Astrocyte (in vitro differentiated cells and primary cell): ENCODE data around the gene NPTXR. TPM values are rescaled to one million over a fixed set of nuclear protein-coding genes. Genes with fewer than 3 reads are reported as not detected.
A peak's percentile ranks its signal among the peaks of the same experiment; 100 is the strongest.

ENCODE experiments used
- DNase-seq: peaks from one replicate; pipeline ENCODE4 v3.0.0-alpha.2; 2010; ENCODE audit warnings: low read depth
- FAIRE-seq: peaks from 2 replicates; lab custom pipeline; 2011; peaks lifted over from hg19 to GRCh38; lab: Jason Lieb, UNC
- H2AFZ ChIP-seq: 2 replicates; pipeline ENCODE4 v1.6.0; 2012; ENCODE audit warnings: low read depth, low read length, inconsistent platforms
- H3K27ac ChIP-seq: 2 replicates; pipeline ENCODE4 v1.5.1; 2011; ENCODE audit warnings: low read depth, low read length, inconsistent platforms
- H3K27me3 ChIP-seq: 2 replicates; pipeline ENCODE4 v1.6.0; 2011; ENCODE audit warnings: low read length, inconsistent platforms; ENCODE audit not compliant: insufficient read depth
- H3K36me3 ChIP-seq: 2 replicates; pipeline ENCODE4 v1.5.1; 2011; ENCODE audit warnings: low read length, inconsistent platforms; ENCODE audit not compliant: insufficient read depth
- H3K4me1 ChIP-seq: 2 replicates; pipeline ENCODE4 v1.5.1; 2011; ENCODE audit warnings: low read length, inconsistent platforms; ENCODE audit not compliant: insufficient read depth
- H3K4me2 ChIP-seq: 2 replicates; pipeline ENCODE4 v1.6.0; 2012; ENCODE audit warnings: low read length, inconsistent platforms
- H3K4me3 ChIP-seq: 2 replicates; pipeline ENCODE4 v1.5.1; 2011; ENCODE audit warnings: low read depth, mild to moderate bottlenecking, low read length, inconsistent platforms; ENCODE audit not compliant: insufficient read depth
- H3K79me2 ChIP-seq: 2 replicates; pipeline ENCODE4 v1.6.0; 2012; ENCODE audit warnings: mild to moderate bottlenecking, low read length, inconsistent platforms; ENCODE audit not compliant: insufficient read depth
- H3K9ac ChIP-seq: 2 replicates; pipeline ENCODE4 v1.6.0; 2012; ENCODE audit warnings: mild to moderate bottlenecking, low read length, inconsistent platforms
- H3K9me3 ChIP-seq: 2 replicates; pipeline ENCODE4 v1.5.1; 2012; ENCODE audit warnings: low read depth, mild to moderate bottlenecking, low read length, inconsistent platforms; ENCODE audit not compliant: insufficient read depth
- H4K20me1 ChIP-seq: 2 replicates; pipeline ENCODE4 v1.6.0; 2012; ENCODE audit warnings: low read length, inconsistent platforms; ENCODE audit not compliant: insufficient read depth
- H3K27ac Mint-ChIP-seq: one replicate; pipeline ENCODE4 v1.8.0; 2021; ENCODE audit warnings: mild to moderate bottlenecking, mixed read lengths; ENCODE audit not compliant: unreplicated experiment
- H3K27me3 Mint-ChIP-seq: one replicate; pipeline ENCODE4 v1.8.0; 2021; ENCODE audit warnings: low read depth, mixed read lengths; ENCODE audit not compliant: unreplicated experiment
- H3K36me3 Mint-ChIP-seq: one replicate; pipeline ENCODE4 v1.8.0; 2021; ENCODE audit warnings: low read depth, mixed read lengths; ENCODE audit not compliant: unreplicated experiment
- H3K4me1 Mint-ChIP-seq: one replicate; pipeline ENCODE4 v1.8.0; 2021; ENCODE audit warnings: low read depth, mixed read lengths; ENCODE audit not compliant: unreplicated experiment
- H3K4me3 Mint-ChIP-seq: one replicate; pipeline ENCODE4 v1.8.0; 2021; ENCODE audit warnings: mild to moderate bottlenecking, moderate library complexity, mixed read lengths; ENCODE audit not compliant: unreplicated experiment
- H3K9me3 Mint-ChIP-seq: one replicate; pipeline ENCODE4 v1.8.0; 2021; ENCODE audit warnings: mild to moderate bottlenecking, mixed read lengths; ENCODE audit not compliant: unreplicated experiment
- CTCF ChIP-seq: IDR thresholded peaks from 2 replicates; pipeline ENCODE4 v1.5.1; 2011; ENCODE audit warnings: low read depth, mild to moderate bottlenecking, inconsistent platforms, low read length, moderate library complexity; ENCODE audit not compliant: insufficient read depth
- EZH2 ChIP-seq: IDR thresholded peaks from 2 replicates; pipeline ENCODE4 v1.6.1; 2012; ENCODE audit warnings: mild to moderate bottlenecking, low read length, inconsistent platforms; ENCODE audit not compliant: insufficient read depth
- total RNA-seq: library from RNA; stranded (reverse); gene quantifications from 2 replicates; pipeline ENCODE4 v1.2.1, GENCODE V29; 2021

Gene NPTXR
- total RNA-seq, 1 donor from 2014 or later = 5.4 TPM

GRCh38 chr22:38879108-38879729, 35.4 kb upstream of the NPTXR start:
- Mint-ChIP-seq H3K27ac (no peak overlapping the region), H3K27me3 (peaks cover 34% of the 10 kb centered on the region), H3K9me3 (peaks cover 1% of the 10 kb centered on the region), H3K4me1 (peaks cover 4% of the 10 kb centered on the region), H3K36me3 (peaks cover 1% of the 10 kb centered on the region), H3K4me3 (no peak overlapping the region)
- H3K4me3 ChIP-seq = no peak overlapping the region
- no peak overlapping the region for H3K9ac ChIP-seq
- H3K9me3 ChIP-seq = peaks cover 4% of the 10 kb centered on the region
- FAIRE-seq (no peak), DNase-seq (no peak)
- peaks cover 10% of the 10 kb centered on the region for H3K27me3 ChIP-seq
- no peak for TF ChIP-seq CTCF
- TF ChIP-seq EZH2 = no peak
- no peak overlapping the region for H2AFZ ChIP-seq
- H3K79me2 ChIP-seq = no peaks in the 10 kb centered on the region
- no peaks in the 10 kb centered on the region for H3K36me3 ChIP-seq
- H3K4me2 ChIP-seq = no peak overlapping the region
- H4K20me1 ChIP-seq = no peaks in the 10 kb centered on the region
- peaks cover 9% of the 10 kb centered on the region for H3K4me1 ChIP-seq
- H3K27ac ChIP-seq = no peak overlapping the region

- peaks cover 1% of the 10 kb centered on the region for H3K9me3 Mint-ChIP-seq
- peak overlapping the region; percentile 22 for H3K4me3 Mint-ChIP-seq
- Histone ChIP-seq H4K20me1 (no peaks in the 10 kb centered on the region), H3K4me2 (no peak overlapping the region), H3K27me3 (peaks cover 19% of the 10 kb centered on the region), H2AFZ (no peak overlapping the region), H3K27ac (no peak overlapping the region), H3K36me3 (no peaks in the 10 kb centered on the region), H3K9me3 (peaks cover 4% of the 10 kb centered on the region), H3K4me3 (no peak overlapping the region), H3K4me1 (peaks cover 9% of the 10 kb centered on the region), H3K79me2 (no peaks in the 10 kb centered on the region), H3K9ac (no peak overlapping the region)
- H3K27me3 Mint-ChIP-seq = peaks cover 31% of the 10 kb centered on the region
- FAIRE-seq (no peak), DNase-seq (no peak)
- H3K36me3 Mint-ChIP-seq = peaks cover 2% of the 10 kb centered on the region
- H3K4me1 Mint-ChIP-seq = peaks cover 7% of the 10 kb centered on the region
- no peak for TF ChIP-seq CTCF
- no peak for TF ChIP-seq EZH2
- H3K27ac Mint-ChIP-seq = no peak overlapping the region
Observed at GRCh38 chr22:38878001-38878400, 34.2 kb upstream of the NPTXR start.

GRCh38 chr22:38874529-38875222, 30.8 kb upstream of the NPTXR start:
- H3K4me3 Mint-ChIP-seq = peak overlapping the region; percentile 27
- peaks cover 10% of the 10 kb centered on the region for H3K4me1 ChIP-seq
- H3K27me3 Mint-ChIP-seq = peaks cover 20% of the 10 kb centered on the region
- no peak overlapping the region for H3K4me2 ChIP-seq
- FAIRE-seq = no peak
- no peak overlapping the region for H3K27ac ChIP-seq
- peaks cover 19% of the 10 kb centered on the region for H3K27me3 ChIP-seq
- H2AFZ ChIP-seq = no peak overlapping the region
- H3K9me3 Mint-ChIP-seq = no peaks in the 10 kb centered on the region
- no peak overlapping the region for H3K27ac Mint-ChIP-seq
- H3K4me1 Mint-ChIP-seq = peaks cover 9% of the 10 kb centered on the region
- H3K4me3 ChIP-seq = no peak overlapping the region
- H3K79me2 ChIP-seq = peaks cover 14% of the 10 kb centered on the region
- TF ChIP-seq EZH2 = no peak
- TF ChIP-seq CTCF = no peak
- H3K9ac ChIP-seq = no peak overlapping the region
- no peak for DNase-seq
- no peaks in the 10 kb centered on the region for H3K36me3 ChIP-seq
- peaks cover 15% of the 10 kb centered on the region for H4K20me1 ChIP-seq
- H3K9me3 ChIP-seq = peaks cover 4% of the 10 kb centered on the region
- H3K36me3 Mint-ChIP-seq = peaks cover 2% of the 10 kb centered on the region
